ENCODE results near the gene KRT8. TPM values are rescaled to one million over a fixed set of nuclear protein-coding genes. Genes with fewer than 3 reads are reported as not detected.

Gene KRT8
- polyA plus RNA-seq, 1 of the 3 experiments (the other 2 are of a cell fraction), result 49.4 TPM

- CTCF ChIA-PET, result interaction anchor here (1.1 to 1.4 kb wide), 2 partner anchors 19 to 30 kb away, joined by 3 read pairs; no protein-coding TSS in a partner anchor
- H3F3A ChIP-seq (replicated peaks; ENCODE audit: insufficient read depth), result no peaks in the 10 kb centered on the region
- H3K27ac ChIP-seq (ENCODE audit: low read depth in 2 of 2, low read length in 1 of 2), result no peak within 1 kb of the TSS
- H3K79me2 ChIP-seq (ENCODE audit: insufficient read depth), result no peaks in the 10 kb centered on the region
- H2AFZ ChIP-seq (ENCODE audit: low read depth), result no peak within 1 kb of the TSS
- H3K9me2 ChIP-seq, result no peaks in the 10 kb centered on the region
- no peak within 1 kb of the TSS for H3K4me2 ChIP-seq
- no peaks in the 10 kb centered on the region for H3K4me1 ChIP-seq (ENCODE audit: control insufficient read depth in 1 of 2, insufficient read depth in 2 of 2, low read depth in 1 of 2, low read length in 1 of 2)
- DNase-seq, result no peak
- POLR2A ChIA-PET, result no interaction called here
- no peaks in the 10 kb centered on the region for H4K20me1 ChIP-seq (ENCODE audit: insufficient read depth)
- peaks cover 60% of the 10 kb centered on the region for H3K27me3 ChIP-seq (ENCODE audit: insufficient read depth)
- H3K4me3 ChIP-seq (ENCODE audit: low read depth in 2 of 2, low read length in 1 of 2), result no peak within 1 kb of the TSS
- 47% methylated on average over 9 of the region's 16 CpGs for WGBS (ENCODE audit: low lambda C conversion rate)
- no peaks in the 10 kb centered on the region for H3K36me3 ChIP-seq (replicated peaks in 1 of 2; ENCODE audit: control insufficient read depth in 1 of 2, insufficient read depth in 2 of 2, low read length in 1 of 2)
- no peak for TF ChIP-seq TCF12 (IDR thresholded peaks at IDR 0.05)
- no peak for TF ChIP-seq TEAD4 (IDR thresholded peaks at IDR 0.05; ENCODE audit: borderline replicate concordance, insufficient read depth)
- H3K9ac ChIP-seq, result no peak within 1 kb of the TSS
- no peaks in the 10 kb centered on the region for H3K9me3 ChIP-seq
These were observed 56.1 kb downstream of the KRT8 start, which contains the start of gene KRT78 for GRCh38 chr12:52848661-52849255. Gene KRT78, minus strand, starts transcription at chr12:52848994. Its CDS starts 64 bp downstream, at chr12:52848930.

GRCh38 chr12:52847335-52848102, 57.4 kb downstream of the KRT8 start:
- WGBS (ENCODE audit: low lambda C conversion rate), result 46% methylated on average over 7 of the region's 12 CpGs
- Histone ChIP-seq H3F3A (replicated peaks; ENCODE audit: insufficient read depth) (no peaks in the 10 kb centered on the region), H4K20me1 (ENCODE audit: insufficient read depth) (no peaks in the 10 kb centered on the region), H3K27ac (ENCODE audit: low read depth in 2 of 2, low read length in 1 of 2) (no peak overlapping the region), H3K27me3 (ENCODE audit: insufficient read depth) (peaks cover 52% of the 10 kb centered on the region), H3K36me3 (replicated peaks in 1 of 2; ENCODE audit: control insufficient read depth in 1 of 2, insufficient read depth in 2 of 2, low read length in 1 of 2) (no peaks in the 10 kb centered on the region), H3K9ac (no peak overlapping the region), H3K9me3 (no peaks in the 10 kb centered on the region), H3K4me2 (no peak overlapping the region), H3K4me3 (ENCODE audit: low read depth in 2 of 2, low read length in 1 of 2) (no peak overlapping the region), H3K4me1 (ENCODE audit: control insufficient read depth in 1 of 2, insufficient read depth in 2 of 2, low read depth in 1 of 2, low read length in 1 of 2) (no peaks in the 10 kb centered on the region), H3K79me2 (ENCODE audit: insufficient read depth) (no peaks in the 10 kb centered on the region), H2AFZ (ENCODE audit: low read depth) (no peak overlapping the region), H3K9me2 (no peaks in the 10 kb centered on the region)
- DNase-seq, result no peak
- ChIA-PET CTCF (interaction anchor here (1.4 kb wide), 1 partner anchor 20 kb away, joined by 3 read pairs; no protein-coding TSS in a partner anchor), POLR2A (no interaction called here)
- no peak for TF ChIP-seq FOXM1 (IDR thresholded peaks at IDR 0.05; ENCODE audit: low read depth)
- no peak for TF ChIP-seq USF2 (IDR thresholded peaks at IDR 0.05; ENCODE audit: borderline replicate concordance, low read depth, low read length)
- no peak for TF ChIP-seq RXRA (IDR thresholded peaks at IDR 0.05; ENCODE audit: borderline replicate concordance, low read depth)
- TF ChIP-seq USF1 (IDR thresholded peaks at IDR 0.05; ENCODE audit: borderline replicate concordance, low read depth), result no peak
- TF ChIP-seq IRF3 (IDR thresholded peaks at IDR 0.05; ENCODE audit: low read depth, low read length), result no peak
- TF ChIP-seq NRF1 (IDR thresholded peaks at IDR 0.05; ENCODE audit: low read depth, low read length), result no peak
- TF ChIP-seq FOSL2 (IDR thresholded peaks at IDR 0.05; ENCODE audit: borderline replicate concordance, low read depth), result no peak
- no peak for TF ChIP-seq CTCF (IDR thresholded peaks at IDR 0.05)
- no peak for TF ChIP-seq TEAD4 (IDR thresholded peaks at IDR 0.05; ENCODE audit: borderline replicate concordance, insufficient read depth)
- TF ChIP-seq FOXJ3 (CRISPR knock-in tag; IDR thresholded peaks at IDR 0.05), result no peak
- no peak for TF ChIP-seq GATA2 (CRISPR knock-in tag; IDR thresholded peaks at IDR 0.05)

Data from SK-N-SH (cell line).